Activated naive CD8-positive, alpha-beta T cell treated with anti-CD3 and anti-CD28 coated beads, Interleukin-2, amount 50 U/mL, for 24 hours (primary cell): Measurements from ENCODE around the gene HMGN4.

Experiments used
- ATAC-seq: fragments of 150-1000 bp; cut with Tn5 transposase; one replicate; pipeline ENCODE4 v1.10.0; 2021
- DNase-seq: peaks from one replicate; pipeline ENCODE4 v3.0.0; 2021
- H3K27ac Mint-ChIP-seq: one replicate; pipeline ENCODE4 v1.8.0; 2021; ENCODE audit warnings: mild to moderate bottlenecking, mixed read lengths
- H3K27me3 Mint-ChIP-seq: one replicate; pipeline ENCODE4 v1.8.0; 2021; ENCODE audit warnings: mixed read lengths
- H3K36me3 Mint-ChIP-seq: one replicate; pipeline ENCODE4 v1.8.0; 2021; ENCODE audit warnings: low read depth, mixed read lengths
- H3K4me1 Mint-ChIP-seq: one replicate; pipeline ENCODE4 v1.8.0; 2021; ENCODE audit warnings: mixed read lengths
- H3K4me3 Mint-ChIP-seq: one replicate; pipeline ENCODE4 v1.8.0; 2021; ENCODE audit warnings: mild to moderate bottlenecking, moderate library complexity, mixed read lengths
- H3K9me3 Mint-ChIP-seq: one replicate; pipeline ENCODE4 v1.8.0; 2021; ENCODE audit warnings: mixed read lengths

Gene HMGN4

GRCh38 chr6:26571592-26572296 is 33.6 kb downstream of the HMGN4 start:
- DNase-seq, result peak; percentile 66
- peak; percentile 78 for ATAC-seq
- peaks cover 4% of the 10 kb centered on the region for H3K36me3 Mint-ChIP-seq
- H3K9me3 Mint-ChIP-seq, result no peaks in the 10 kb centered on the region
- H3K4me3 Mint-ChIP-seq, result peak overlapping the region; percentile 81
- H3K27ac Mint-ChIP-seq, result peak overlapping the region; percentile 85
- H3K4me1 Mint-ChIP-seq, result peaks cover 50% of the 10 kb centered on the region
- H3K27me3 Mint-ChIP-seq, result peaks cover 10% of the 10 kb centered on the region

DNA sequence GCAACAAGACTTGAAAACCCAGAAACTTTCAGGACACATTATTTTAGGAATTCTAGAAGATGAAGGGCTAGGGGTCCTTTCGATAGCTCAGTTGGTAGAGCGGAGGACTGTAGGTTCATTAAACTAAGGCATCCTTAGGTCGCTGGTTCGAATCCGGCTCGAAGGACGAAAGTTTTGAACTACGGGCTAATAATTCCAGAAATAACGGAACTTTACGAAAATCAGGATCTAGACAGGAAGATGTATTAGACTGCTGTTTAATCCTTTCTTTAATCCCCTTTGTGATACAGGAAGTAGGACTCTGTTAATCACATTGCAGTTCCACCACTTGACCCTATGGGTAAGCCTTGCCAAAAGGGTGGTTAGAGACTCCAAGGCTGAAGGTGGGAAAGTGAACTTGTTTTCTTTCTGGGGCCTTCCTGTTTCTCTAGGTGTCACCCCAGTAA is 37.4 kb downstream of the HMGN4 start:
- Mint-ChIP-seq H3K27me3 (peaks cover 10% of the 10 kb centered on the region), H3K36me3 (peaks cover 12% of the 10 kb centered on the region), H3K4me1 (peaks cover 46% of the 10 kb centered on the region), H3K27ac (peak overlapping the region; percentile 64), H3K9me3 (peaks cover 14% of the 10 kb centered on the region), H3K4me3 (no peak overlapping the region)
- DNase-seq (no peak), ATAC-seq (peak; percentile 29)

DNA sequence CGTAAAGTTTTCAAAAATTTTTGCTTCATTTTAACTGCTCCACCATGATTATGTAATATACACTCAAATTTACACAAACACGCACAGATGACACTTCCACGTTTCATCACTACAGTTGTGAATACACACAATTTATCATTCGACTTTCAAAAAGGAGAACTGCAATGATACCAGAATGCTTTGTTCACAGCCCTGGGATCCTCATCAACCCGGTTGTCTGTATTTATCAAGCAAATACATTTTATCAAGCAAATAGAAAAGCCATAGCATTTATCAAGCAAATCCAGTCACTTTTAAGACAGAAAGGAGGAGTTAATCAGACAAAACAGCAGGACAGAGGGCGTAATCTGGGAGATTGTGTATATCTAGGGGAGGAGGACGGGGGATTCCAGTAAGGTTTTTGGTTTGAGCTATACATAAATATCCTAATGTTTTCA is 38.3 kb downstream of the HMGN4 start:
- peaks cover 12% of the 10 kb centered on the region for H3K36me3 Mint-ChIP-seq
- H3K4me3 Mint-ChIP-seq, result peak overlapping the region; percentile 81
- ATAC-seq, result no peak
- DNase-seq, result no peak
- H3K27ac Mint-ChIP-seq, result peak overlapping the region; percentile 95
- peaks cover 14% of the 10 kb centered on the region for H3K9me3 Mint-ChIP-seq
- peaks cover 10% of the 10 kb centered on the region for H3K27me3 Mint-ChIP-seq
- peaks cover 50% of the 10 kb centered on the region for H3K4me1 Mint-ChIP-seq

GRCh38 chr6:26576929-26577719 is 39.0 kb downstream of the HMGN4 start:
- Mint-ChIP-seq H3K9me3 (peaks cover 14% of the 10 kb centered on the region), H3K27ac (peak overlapping the region; percentile 95), H3K27me3 (peaks cover 10% of the 10 kb centered on the region), H3K36me3 (peaks cover 12% of the 10 kb centered on the region), H3K4me1 (peaks cover 46% of the 10 kb centered on the region), H3K4me3 (peak overlapping the region; percentile 81)
- DNase-seq, result peak; percentile 81
- peak; percentile 81 for ATAC-seq

GRCh38 chr6:26577720-26578072 is 39.5 kb downstream of the HMGN4 start:
- H3K27ac Mint-ChIP-seq, result peak overlapping the region; percentile 95
- peaks cover 14% of the 10 kb centered on the region for H3K9me3 Mint-ChIP-seq
- peaks cover 41% of the 10 kb centered on the region for H3K4me1 Mint-ChIP-seq
- peak overlapping the region; percentile 81 for H3K4me3 Mint-ChIP-seq
- ATAC-seq, result no peak
- no peak for DNase-seq
- H3K27me3 Mint-ChIP-seq, result peaks cover 10% of the 10 kb centered on the region
- peaks cover 12% of the 10 kb centered on the region for H3K36me3 Mint-ChIP-seq

GRCh38 chr6:26578279-26578678 is 40.1 kb downstream of the HMGN4 start:
- peaks cover 13% of the 10 kb centered on the region for H3K27me3 Mint-ChIP-seq
- DNase-seq, result no peak
- ATAC-seq, result no peak
- H3K4me3 Mint-ChIP-seq, result no peak overlapping the region
- H3K4me1 Mint-ChIP-seq, result peaks cover 35% of the 10 kb centered on the region
- H3K9me3 Mint-ChIP-seq, result peaks cover 14% of the 10 kb centered on the region
- peak overlapping the region; percentile 6 for H3K27ac Mint-ChIP-seq
- peaks cover 12% of the 10 kb centered on the region for H3K36me3 Mint-ChIP-seq

GRCh38 chr6:26578741-26579140 is 40.6 kb downstream of the HMGN4 start:
- DNase-seq (no peak), ATAC-seq (no peak)
- peak overlapping the region; percentile 6 for H3K27ac Mint-ChIP-seq
- H3K27me3 Mint-ChIP-seq, result peaks cover 17% of the 10 kb centered on the region
- H3K4me1 Mint-ChIP-seq, result peaks cover 33% of the 10 kb centered on the region
- peaks cover 14% of the 10 kb centered on the region for H3K9me3 Mint-ChIP-seq
- no peak overlapping the region for H3K4me3 Mint-ChIP-seq
- peaks cover 12% of the 10 kb centered on the region for H3K36me3 Mint-ChIP-seq

- H3K9me3 Mint-ChIP-seq, result peaks cover 14% of the 10 kb centered on the region
- no peak for ATAC-seq
- H3K4me1 Mint-ChIP-seq, result peaks cover 27% of the 10 kb centered on the region
- peaks cover 31% of the 10 kb centered on the region for H3K27me3 Mint-ChIP-seq
- no peak for DNase-seq
- no peak overlapping the region for H3K4me3 Mint-ChIP-seq
- no peak overlapping the region for H3K27ac Mint-ChIP-seq
- peaks cover 12% of the 10 kb centered on the region for H3K36me3 Mint-ChIP-seq
Observed at GRCh38 chr6:26581164-26581915, 43.2 kb downstream of the HMGN4 start.

DNA sequence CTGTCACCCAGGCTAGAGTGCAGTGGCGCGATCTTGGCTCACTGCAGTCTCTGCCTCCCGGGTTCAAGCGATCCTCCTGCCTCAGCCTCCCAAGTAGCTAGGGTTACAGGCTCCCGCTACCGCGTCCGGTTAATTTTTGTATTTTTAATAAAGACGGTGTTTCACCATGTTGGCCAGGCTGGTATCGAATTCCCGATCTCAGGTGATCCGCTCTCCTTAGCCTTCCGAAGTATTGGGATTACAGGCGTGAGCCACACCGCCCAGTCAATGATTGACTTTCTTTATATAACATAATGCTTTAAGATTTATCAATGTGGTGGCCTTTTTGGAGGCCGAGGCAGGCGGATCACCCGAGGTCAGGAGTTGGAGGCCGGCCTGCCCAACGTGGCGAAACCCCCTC is 50.8 kb downstream of the HMGN4 start:
- H3K27me3 Mint-ChIP-seq, result peaks cover 39% of the 10 kb centered on the region
- H3K4me3 Mint-ChIP-seq, result no peak overlapping the region
- ATAC-seq, result no peak
- H3K27ac Mint-ChIP-seq, result no peak overlapping the region
- peaks cover 2% of the 10 kb centered on the region for H3K4me1 Mint-ChIP-seq
- H3K9me3 Mint-ChIP-seq, result no peaks in the 10 kb centered on the region
- DNase-seq, result no peak
- H3K36me3 Mint-ChIP-seq, result no peaks in the 10 kb centered on the region

- H3K4me1 Mint-ChIP-seq, result peaks cover 6% of the 10 kb centered on the region
- H3K27ac Mint-ChIP-seq, result no peak overlapping the region
- DNase-seq (no peak), ATAC-seq (no peak)
- H3K4me3 Mint-ChIP-seq, result no peak overlapping the region
- H3K27me3 Mint-ChIP-seq, result peaks cover 30% of the 10 kb centered on the region
- peaks cover 4% of the 10 kb centered on the region for H3K36me3 Mint-ChIP-seq
- no peaks in the 10 kb centered on the region for H3K9me3 Mint-ChIP-seq
Observed at GRCh38 chr6:26592649-26593048, 54.5 kb downstream of the HMGN4 start.

GRCh38 chr6:26593278-26594130 is 55.3 kb downstream of the HMGN4 start:
- no peak overlapping the region for H3K4me3 Mint-ChIP-seq
- H3K9me3 Mint-ChIP-seq, result no peaks in the 10 kb centered on the region
- peaks cover 14% of the 10 kb centered on the region for H3K4me1 Mint-ChIP-seq
- peaks cover 30% of the 10 kb centered on the region for H3K27me3 Mint-ChIP-seq
- no peak for DNase-seq
- H3K36me3 Mint-ChIP-seq, result peaks cover 12% of the 10 kb centered on the region
- H3K27ac Mint-ChIP-seq, result no peak overlapping the region
- ATAC-seq, result no peak

DNA sequence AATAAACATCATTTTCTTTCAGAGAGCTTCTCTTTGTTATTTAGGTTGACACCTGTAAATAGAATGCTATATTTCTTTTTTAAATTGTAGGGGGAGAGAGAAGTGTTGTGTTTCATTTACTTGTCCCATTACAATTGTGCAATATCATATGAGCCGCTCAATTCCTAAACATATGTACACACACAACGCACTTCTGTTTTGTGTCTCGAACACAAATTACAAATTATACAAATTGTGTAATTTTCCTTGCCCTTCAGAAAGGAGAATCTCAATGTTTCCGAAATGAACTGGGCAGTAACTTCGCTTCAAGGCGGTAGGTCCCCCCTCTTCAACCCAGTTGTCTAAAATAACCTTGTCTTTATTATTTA is 55.9 kb downstream of the HMGN4 start:
- Mint-ChIP-seq H3K27ac (peak overlapping the region; percentile 79), H3K4me3 (no peak overlapping the region), H3K27me3 (peaks cover 30% of the 10 kb centered on the region), H3K9me3 (no peaks in the 10 kb centered on the region), H3K4me1 (peaks cover 20% of the 10 kb centered on the region), H3K36me3 (peaks cover 16% of the 10 kb centered on the region)
- ATAC-seq (no peak), DNase-seq (no peak)

- peak; percentile 52 for ATAC-seq
- H3K27ac Mint-ChIP-seq, result peak overlapping the region; percentile 79
- no peak overlapping the region for H3K4me3 Mint-ChIP-seq
- H3K36me3 Mint-ChIP-seq, result peaks cover 25% of the 10 kb centered on the region
- DNase-seq, result peak; percentile 71
- H3K4me1 Mint-ChIP-seq, result peaks cover 28% of the 10 kb centered on the region
- no peaks in the 10 kb centered on the region for H3K9me3 Mint-ChIP-seq
- peaks cover 30% of the 10 kb centered on the region for H3K27me3 Mint-ChIP-seq
Observed at GRCh38 chr6:26594730-26595632, 56.8 kb downstream of the HMGN4 start.
